Amniotic stem cell (primary cell): ENCODE measurements around the gene FUT9.

Source experiments
- DNase-seq: peaks from one replicate; lab custom pipeline; 2025; lab: John Stamatoyannopoulos, UW

The FUT9 gene

DNA sequence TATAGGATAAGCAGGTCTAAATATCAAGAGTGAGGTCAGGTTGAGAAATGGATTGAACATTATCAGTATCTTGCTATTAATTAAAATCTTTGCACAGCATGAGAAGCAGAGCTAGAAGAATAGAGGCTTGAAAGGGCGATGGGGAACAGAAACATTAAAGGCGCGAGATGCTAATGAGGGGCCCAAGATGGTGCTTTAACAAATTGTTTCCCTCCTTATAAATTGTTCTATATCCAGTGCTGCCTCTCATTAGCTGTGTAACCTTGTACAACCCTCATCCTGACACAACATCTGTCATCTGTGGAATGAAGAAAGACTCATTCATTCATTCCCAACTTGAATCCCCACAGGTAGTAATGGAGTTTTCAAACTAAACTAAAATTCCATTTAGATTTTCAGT is 57.8 kb downstream of the FUT9 start:
- DNase-seq, result no peak

DNA sequence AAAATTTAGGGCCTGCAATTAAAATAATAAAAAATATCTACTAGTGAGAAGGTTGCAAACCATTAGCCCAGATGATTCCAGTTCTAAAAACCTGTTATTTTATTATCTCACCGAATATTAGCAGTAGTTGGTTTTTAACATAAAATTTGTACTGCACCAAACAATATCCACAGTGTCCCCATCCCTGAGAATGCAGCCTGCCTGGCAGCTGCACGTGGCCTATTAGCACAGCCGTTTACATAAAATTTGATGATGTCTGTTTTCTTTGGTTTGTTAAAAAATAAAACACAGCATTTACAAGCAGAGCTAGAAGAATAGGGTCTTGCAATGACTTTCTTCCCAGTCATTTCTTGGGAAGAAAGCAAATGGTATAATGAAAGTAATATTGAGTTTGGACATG is 58.2 kb downstream of the FUT9 start:
- DNase-seq, result no peak

DNA sequence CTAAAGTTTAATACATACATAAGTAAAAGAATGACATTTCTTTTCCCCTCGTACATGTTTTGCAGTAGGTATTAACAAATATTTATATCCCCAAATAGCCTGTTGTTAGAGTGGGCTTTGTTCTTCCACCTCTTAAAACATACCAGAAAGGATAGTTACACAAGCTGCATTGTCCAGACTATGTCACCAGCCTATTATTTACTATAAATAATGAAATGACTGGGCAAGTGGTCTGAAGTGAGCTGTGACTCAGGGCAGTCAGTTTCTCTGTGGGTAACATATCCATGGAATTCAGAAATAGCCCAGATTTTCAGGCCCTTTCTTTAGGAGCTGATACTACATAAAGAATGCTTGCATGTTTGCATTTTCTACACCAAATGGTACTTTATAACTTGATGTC is 60.1 kb downstream of the FUT9 start:
- no peak for DNase-seq

DNA sequence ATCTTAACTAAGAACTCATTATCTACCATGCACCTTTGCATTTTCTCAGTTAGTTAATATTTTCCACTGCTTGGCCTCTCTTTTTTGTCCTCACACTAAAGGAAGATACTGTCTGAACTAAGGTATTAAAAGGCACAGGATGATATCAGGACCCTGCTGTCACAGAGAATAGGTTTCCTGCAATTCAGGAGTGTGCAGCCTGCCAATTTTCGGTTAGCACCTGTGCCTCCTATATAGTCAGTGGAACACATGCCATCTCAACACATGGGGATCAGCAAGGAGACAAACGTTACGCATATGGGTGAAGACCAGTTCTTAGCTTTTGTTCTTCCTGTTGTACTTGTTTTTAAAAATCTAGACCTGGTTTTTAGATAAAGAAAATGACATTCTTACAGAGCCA is 71.0 kb downstream of the FUT9 start:
- DNase-seq, result no peak

DNA sequence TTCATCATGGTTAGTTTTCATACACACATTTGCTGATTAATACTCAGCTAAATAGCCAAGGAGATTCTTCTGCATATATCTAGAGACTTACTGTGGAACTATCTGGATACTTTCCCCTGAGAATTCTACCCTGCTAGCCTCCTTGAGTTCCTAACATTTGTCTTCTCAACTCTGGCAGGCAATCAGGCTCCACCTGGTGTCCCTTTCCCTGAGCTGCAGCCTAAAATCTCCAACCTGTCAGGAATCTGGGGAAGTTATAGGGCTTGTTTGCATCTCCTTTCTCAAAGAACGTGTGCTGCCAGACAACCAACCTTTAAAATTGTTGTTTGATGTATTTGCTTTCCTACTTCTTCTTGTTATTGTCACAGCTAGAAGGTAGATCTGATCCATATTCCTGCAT is 73.4 kb downstream of the FUT9 start:
- DNase-seq, result no peak

DNA sequence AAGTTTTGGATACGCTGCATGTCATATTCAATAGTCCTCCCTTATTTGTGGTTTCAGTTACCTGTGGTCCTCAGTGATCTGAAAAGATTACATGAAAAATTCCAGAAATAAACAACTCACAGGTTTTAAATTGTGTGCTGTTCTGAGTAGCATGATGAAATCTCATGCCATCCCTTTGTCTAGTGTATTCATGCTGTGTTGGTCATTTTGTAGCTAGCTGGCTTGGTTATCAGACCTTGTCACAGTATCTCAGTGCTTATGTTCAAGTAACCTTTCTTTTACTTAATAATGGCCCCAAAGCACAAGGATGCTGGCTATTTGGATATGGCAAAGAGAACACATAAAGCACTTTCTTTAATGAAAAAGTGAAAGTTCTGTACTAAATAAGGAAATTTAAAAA is 78.3 kb downstream of the FUT9 start:
- no peak for DNase-seq

DNA sequence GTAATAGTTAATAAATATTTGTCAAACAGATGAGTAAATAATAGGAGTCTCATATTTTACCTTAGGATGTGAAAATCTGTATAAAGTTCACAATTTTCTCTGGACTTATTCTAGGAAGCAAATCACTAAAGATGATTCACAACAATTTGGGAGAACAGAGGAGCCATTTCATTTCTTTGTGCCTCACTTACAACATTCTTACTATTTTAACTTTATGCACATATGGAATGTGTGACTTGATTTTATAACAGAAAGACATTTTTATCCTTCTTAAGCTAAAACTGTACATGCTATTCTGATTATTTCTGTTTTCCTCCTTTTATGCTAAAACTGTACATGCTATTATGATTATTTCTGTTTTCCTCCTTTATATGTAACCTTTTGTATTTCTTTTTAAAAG is 83.3 kb downstream of the FUT9 start:
- DNase-seq, result no peak

DNA sequence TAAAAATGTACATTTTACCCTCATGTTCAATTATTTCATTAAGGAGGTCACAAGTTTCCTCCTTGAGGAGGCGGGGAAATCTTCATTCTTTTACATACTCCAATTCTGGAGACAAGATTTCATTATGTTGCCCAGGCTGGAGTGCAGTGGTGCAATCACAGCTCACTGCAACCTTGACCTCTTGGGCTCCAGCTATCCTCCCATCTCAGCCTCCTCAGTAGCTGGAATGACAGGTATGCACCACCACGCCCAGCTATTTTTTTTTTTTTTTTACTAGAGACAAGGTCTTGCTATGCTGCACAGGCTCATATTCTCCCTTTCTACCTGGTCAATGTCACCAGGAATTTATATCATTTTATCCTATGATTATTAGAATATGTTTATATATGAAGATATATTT is 85.8 kb downstream of the FUT9 start:
- DNase-seq, result no peak

DNA sequence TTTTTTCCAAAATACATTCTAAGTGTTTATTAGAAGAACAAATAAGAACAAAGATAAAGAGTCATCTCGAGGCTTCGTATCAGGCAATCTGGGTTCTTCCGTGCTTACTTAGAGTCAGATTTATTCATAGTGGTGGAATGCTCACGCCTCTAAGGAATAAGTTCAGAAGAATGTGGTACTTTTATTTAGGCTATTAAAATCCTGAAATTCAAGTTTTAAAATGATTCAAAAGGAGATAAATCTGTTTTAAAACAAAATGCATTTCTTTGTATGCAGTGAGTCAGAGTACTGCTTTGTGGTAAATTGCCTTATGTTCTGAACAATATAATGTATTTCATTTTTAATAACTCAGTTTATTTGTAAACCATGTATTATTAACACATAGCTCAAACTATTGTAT is 89.1 kb downstream of the FUT9 start:
- no peak for DNase-seq

DNA sequence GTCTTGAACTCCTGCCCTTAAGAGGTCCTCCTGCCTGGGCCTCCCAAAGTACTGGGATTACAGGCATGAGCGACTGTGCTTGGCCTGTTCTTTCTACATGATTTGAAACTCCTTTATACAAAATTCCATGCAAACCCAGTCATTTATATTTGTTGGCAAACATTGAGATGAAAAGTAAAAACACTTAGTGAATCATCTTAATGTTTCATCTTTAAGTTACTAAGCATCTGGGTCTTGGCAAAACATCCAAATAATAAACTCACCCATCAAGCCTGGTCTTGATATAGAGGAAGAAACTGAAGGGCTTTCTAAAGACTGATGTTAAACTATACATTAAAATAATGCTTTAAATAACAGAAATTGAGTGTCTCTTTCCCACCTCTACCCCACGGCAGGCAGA is 95.1 kb downstream of the FUT9 start:
- DNase-seq, result no peak

DNA sequence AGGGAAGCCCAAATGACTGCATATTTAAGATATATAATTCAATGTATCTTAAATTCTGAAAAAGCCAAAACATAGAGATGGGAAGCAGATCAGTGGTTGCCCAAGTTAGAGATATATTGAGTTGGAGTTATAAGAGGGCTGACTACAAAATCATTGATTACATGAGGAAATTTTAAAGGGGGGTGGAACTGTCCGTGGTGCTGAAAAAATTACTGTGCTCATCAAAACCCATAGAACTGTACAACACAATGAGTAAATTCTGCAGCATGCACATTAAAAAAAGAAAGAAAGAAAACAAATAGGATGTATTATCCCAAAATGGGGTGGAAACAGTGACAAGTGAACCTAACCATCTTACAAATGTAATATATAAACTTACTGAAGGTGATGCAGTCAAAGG is 100.9 kb downstream of the FUT9 start:
- no peak for DNase-seq

DNA sequence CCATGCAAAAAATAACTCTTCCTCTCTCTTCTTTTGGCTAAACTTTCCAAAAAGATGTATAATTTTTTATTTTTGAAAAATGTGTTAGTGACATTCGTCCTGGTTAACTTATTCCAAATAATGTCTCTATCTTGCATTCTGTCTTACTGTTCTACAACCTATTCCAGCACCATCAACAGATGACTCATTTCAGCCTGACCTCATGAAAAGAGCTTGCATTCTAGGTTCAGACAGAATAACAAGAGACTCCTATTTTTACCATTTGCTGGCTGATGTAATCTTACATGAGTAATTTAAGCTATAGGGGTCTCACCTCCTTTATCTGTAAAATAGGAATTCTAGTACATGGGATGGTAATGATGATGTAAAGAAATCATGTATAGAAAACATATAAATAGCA is 109.0 kb downstream of the FUT9 start:
- no peak for DNase-seq

DNA sequence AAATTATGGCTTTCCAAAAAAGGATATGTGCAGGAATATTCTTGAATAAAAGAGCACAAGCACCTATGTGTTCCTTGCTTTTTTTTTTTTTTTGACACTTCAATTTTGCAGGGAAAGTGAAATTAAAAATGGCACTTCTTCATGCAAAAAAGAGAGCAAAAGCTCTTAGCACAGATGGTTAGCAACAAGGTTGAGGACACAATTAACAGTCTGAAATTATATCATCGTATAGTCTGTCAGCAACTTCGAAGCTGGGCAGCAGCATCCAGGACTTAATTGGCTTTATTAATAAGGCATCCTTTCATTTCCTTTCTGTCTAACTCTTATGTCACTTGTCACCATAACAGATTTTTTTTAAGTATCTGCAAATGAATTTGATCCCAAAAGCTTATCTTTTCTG is 122.6 kb downstream of the FUT9 start:
- no peak for DNase-seq

DNA sequence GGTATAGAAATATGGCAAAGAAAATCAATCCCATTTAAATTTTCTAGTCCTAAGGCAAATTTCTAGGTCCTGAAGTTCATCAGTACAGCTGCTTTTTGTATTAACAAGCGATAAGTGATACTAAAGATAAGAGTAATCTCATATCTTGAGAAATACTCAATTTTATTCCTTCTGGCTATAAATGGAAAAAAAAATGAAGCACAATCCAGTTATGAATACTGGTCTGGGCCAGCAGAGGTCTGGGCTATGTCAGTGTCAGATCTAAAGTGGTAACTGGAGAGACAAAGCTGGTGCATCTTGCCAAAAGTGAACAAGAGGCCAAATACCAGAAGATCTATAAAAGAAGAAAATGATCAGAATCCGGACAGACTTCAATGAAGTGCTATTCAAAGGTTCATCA is 126.4 kb downstream of the FUT9 start:
- no peak for DNase-seq

DNA sequence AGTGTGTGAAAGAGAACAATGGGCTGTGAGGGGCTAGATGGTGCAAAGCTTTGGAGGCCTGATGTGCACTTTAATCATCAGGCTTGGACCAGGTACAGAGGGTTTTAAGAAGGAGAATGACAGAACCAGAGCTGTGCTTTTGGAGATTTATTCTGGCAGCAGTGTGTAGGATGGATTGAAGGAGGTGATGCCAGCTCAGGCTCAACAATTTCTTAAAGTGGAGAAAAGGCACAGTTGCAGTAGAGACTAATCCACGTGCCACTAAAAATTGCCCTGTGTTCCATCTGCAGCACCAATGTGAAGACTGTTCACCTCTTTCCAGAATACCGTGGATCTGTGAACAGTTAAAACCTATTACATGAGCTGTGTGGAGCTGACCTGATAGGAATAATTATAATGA is 134.7 kb downstream of the FUT9 start:
- no peak for DNase-seq

DNA sequence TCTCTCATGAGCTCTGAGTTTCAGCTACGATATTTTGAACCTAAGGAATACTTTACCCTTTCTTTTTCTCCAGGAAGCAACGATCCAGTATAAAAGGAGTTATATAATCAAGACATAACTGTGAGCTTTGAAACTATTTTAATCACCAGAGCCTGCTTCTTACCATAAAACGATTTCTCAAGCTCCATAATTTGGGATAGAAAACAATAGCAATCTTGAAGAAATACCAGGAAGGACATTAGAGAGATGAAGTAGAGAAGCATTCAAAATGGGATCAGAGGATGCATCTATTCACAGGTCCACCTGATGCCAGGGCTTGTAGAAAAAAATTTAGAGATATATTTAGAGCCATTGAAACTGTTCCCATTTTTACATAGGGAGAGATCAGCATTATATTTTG is 135.9 kb downstream of the FUT9 start:
- no peak for DNase-seq

DNA sequence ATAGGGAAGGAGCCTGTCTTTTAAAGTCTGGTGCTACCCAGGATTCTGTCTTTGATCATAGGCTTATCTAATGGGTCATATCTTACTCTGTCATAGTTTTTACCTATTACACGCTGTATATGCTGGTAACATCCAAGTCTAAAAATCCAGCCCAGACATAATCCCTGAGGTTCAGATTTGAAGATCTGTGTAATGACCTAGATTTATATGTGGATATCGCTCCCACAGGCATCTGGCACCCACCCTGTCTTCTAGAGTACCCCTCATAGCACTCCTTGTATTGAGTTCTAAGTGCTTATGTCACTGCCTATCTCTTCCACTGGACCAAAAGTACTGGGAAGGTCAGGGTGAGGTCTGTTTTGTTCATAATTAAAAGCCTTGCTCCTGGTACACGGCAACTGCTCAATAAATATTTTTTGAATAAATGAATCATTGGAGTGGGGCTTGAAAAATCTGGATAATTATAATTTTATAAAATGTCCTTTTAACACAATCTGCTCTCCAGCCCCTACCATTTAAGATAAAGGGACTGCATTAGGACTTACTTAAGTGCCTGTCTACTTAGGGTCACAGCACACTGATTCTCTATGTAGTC is 136.4 kb downstream of the FUT9 start:
- DNase-seq, result no peak

DNA sequence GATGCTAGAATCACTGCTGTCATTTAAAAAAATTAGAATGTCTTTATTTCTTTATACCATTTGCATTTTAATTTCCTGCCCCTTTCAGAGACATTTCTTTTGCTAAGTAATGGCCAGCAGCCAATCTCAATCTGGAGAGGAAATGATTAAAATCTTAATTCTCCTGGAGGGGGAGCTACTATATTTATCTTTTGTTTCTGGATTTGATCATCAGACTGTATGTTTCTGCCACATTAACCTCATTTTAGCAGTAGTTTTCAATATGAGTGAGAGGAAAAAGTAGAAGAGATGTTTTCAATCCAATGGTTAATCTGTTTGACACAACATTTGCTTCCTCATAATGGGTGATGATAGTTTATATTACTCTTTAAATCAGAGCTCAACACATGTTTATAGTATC is 138.0 kb downstream of the FUT9 start:
- no peak for DNase-seq

DNA sequence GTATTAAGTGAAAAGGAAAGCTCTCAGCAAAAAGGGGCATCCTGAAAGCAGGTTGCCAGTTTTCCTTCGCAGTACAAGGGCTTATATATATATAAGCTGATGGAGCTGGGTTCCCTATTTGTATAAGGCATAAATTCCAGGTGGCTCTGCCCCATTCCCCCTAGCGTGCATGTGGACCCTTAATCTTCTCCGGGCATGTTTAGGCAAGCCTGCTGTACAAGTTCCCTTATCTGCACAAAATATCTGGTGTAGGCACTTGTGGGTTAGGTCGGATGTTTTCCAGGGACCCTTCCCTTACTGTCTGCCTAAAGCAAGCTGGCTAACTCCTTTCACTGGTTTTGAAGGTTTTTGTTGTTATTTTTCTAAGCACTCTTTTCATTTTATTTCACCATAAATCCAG is 140.7 kb downstream of the FUT9 start:
- DNase-seq, result no peak

DNA sequence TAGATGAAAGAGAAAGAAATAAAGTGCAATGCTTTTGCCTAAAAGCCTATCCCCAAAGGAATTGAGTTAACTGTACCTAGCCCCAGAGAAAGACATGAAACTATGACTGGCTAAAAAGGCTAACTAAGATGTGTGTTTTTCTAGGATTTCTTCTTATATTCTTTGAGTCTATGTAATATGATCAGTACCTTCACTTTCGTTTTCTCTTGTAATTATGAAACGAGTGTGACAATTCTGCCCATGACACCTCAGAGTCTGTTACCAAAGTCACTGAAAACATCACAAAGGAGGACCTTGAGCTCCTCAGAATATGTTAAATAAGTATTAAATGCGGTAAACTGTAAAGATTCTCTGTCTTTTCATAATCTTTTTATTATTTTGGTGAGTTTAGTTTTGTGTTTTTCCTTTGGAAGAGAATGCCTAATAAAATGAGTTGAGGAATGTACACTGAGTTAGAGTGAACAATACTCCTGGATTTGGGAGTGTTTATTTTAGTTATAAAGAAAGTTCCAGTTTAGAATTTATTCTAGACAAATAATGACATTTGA is 141.3 kb downstream of the FUT9 start:
- no peak for DNase-seq

DNA sequence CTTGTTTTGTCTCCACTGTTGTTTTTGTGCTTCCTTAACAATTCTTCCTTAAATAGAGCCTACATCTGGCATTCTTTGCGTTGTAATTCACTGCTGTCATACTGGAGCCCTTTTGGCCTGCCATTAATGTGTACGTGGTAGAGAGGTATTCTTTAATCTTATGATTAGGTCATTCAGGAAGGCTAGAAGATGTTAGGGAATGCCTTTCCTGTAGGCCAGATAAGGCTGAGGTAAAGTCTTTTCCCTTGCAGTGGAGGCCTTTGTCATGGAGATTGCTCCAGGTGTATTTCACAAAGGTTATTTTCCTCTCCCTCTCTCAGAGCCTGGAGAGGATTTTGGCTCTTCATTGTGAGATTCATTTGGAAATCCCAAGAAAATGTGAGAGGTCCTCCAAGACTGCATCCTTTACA is 146.9 kb downstream of the FUT9 start:
- no peak for DNase-seq

DNA sequence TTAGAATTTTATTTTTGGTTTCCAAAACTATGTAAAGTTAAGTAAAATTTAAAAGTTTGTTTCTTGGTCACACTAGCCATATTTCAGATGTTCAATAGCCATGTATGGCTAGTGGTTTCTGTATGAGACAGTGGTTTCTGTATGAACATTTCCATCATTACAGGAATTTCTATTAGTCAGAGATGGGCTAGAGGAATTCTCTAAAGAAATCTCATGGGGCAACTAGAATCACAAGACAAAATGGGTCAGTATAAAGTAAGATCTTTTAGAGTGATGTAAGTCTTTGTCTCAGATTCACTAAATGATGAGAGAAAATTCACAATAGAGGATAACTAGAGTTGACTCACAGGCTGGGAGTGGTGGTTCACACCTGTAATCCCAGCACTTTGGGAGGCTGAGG is 149.0 kb downstream of the FUT9 start:
- no peak for DNase-seq

DNA sequence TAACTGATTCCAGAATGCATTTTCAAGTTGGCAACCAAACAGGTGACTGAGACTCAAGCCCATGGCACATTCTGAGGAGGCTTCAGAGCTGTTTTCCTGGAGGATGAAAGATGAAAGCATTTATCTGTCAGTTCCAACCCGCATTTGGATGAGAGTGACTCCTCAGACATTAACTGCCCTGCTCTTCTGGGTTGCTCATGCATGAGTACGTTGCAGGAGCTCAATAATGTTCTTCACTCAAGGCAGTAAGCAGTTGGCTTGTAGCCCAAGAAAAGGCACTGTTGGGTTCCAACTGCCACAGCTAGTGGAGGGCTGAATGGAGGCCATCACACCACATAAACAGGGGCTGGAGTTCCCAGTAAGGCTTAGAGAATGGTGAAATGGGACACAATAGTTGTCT is 155.3 kb downstream of the FUT9 start:
- DNase-seq, result no peak

DNA sequence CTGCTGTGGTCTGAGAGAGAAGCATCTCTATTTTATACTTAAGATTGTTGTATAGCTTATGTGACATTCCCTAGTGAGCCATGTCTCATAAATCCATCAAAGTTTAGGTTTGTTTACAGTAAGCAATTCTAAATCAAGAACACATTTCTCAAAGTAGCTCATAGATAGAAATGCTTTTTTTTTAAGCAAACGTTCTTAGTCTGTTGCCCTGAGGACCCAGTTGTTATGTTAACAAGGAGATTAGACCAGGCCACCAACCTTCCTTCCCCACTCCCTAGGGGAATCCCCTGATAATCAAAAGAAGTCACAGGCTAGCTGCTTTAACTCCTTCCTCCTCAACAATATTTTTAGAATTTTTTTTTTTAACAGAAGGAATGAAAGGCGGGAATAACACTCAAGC is 169.0 kb downstream of the FUT9 start:
- DNase-seq, result no peak

DNA sequence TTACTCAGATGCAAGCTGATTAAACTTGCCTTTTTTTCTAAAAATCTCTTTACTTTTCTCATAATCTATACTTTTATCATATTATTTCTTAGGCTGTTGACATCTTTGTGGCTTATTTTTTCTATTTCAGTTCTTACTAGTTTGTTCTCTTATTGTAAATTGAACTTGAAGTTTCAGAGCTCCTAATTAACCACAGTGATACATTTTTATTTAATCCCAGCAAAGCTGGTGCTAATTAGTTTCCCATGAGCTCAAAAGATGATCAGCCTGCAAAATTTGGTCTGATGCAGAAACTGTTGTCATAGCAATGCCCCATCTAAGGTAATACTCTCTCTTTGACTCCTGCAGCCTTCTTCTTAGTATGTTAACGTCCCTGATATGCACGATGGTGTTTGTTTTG is 170.3 kb downstream of the FUT9 start:
- no peak for DNase-seq
